Tibial artery (tissue), 4 donors: ENCODE data around the gene INPP4B.

Source experiments
- DNase-seq, 2 donors: peaks; one replicate each; pipeline ENCODE4 v3.0.0-alpha.2; 2019
- H3K27ac ChIP-seq, 2 donors: fragments of 200-600 bp; sonication (generic) in 1 of 2; 1 replicate in 1 of 2; 2 replicates in 1 of 2; pipeline ENCODE4 v1.5.1; 2018 to 2019; ENCODE audit warnings: mild to moderate bottlenecking in 1 of 2
- H3K27me3 ChIP-seq, 2 donors: fragments of 200-600 bp; sonication (generic) in 1 of 2; one replicate each; pipeline versions ENCODE4 v1.5.1 to v1.6.0; 2016 to 2019
- H3K36me3 ChIP-seq, 3 donors: fragments of 200-600 bp; sonication (generic) in 2 of 3; one replicate each; pipeline ENCODE4 v1.5.1; 2016 to 2019; ENCODE audit warnings: mild to moderate bottlenecking in 2 of 3
- H3K4me1 ChIP-seq, 4 donors: fragments of 200-600 bp; sonication (generic) in 2 of 4; 1 replicate in 3 of 4; 2 replicates in 1 of 4; pipeline ENCODE4 v1.5.1; 2016 to 2019
- H3K4me3 ChIP-seq, 2 donors: fragments of 200-600 bp; sonication (generic) in 1 of 2; 1 replicate in 1 of 2; 2 replicates in 1 of 2; pipeline ENCODE4 v1.5.1; 2018 to 2019; ENCODE audit warnings: mild to moderate bottlenecking in 2 of 2
- H3K9me3 ChIP-seq, 3 donors: fragments of 200-600 bp; sonication (generic) in 1 of 3; one replicate each; pipeline ENCODE4 v1.5.1; 2016 to 2019
- intact Hi-C: fragments of 100-400 bp; cut with DNase I; formaldehyde crosslinking; loops from one replicate; pipeline ENCODE4 v1.15.0; 2023; ENCODE audit warnings: low total_unique reads
- TF ChIP-seq, protein P1 (sequence below), 2 experiments: fragments of 200-600 bp in 1 of 2; fragments of 450-650 bp in 1 of 2; IDR thresholded peaks; one replicate each; pipeline ENCODE4 v1.5.1; 2017 to 2019; ENCODE audit warnings: antibody characterized with exemption in 2 of 2, mild to moderate bottlenecking in 1 of 2, moderate library complexity in 1 of 2

INPP4B gene

DNA sequence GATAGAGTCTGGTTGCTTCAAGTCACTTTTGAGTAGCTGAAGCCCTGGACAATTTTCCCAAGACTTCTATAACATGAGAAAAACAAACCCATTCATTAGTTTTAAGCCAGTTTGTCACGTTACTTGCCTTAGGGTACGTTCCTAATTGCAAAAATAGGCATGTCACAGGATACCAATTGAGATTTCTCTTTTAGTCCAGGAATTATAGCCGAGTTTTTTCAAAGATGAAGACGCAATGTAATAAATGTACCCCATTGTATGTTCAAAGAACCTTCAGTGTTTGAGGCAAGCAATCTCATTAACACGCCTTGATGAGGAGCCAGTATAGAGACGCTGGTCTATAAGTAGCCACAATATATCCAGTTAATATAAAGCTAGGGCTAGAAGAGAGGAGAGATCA, 534.2 kb downstream of the INPP4B start:
- Histone ChIP-seq H3K4me3 (no peak overlapping the region), H3K27me3 (no peaks in the 10 kb centered on the region), H3K9me3 (no peaks in the 10 kb centered on the region), H3K27ac (no peak overlapping the region), H3K36me3 (no peaks in the 10 kb centered on the region), H3K4me1 (peaks cover 0 to 10% (median 0%) of the 10 kb centered on the region in 4 donors)
- intact Hi-C loops: no loop called here
- TF ChIP-seq, protein P1, sequence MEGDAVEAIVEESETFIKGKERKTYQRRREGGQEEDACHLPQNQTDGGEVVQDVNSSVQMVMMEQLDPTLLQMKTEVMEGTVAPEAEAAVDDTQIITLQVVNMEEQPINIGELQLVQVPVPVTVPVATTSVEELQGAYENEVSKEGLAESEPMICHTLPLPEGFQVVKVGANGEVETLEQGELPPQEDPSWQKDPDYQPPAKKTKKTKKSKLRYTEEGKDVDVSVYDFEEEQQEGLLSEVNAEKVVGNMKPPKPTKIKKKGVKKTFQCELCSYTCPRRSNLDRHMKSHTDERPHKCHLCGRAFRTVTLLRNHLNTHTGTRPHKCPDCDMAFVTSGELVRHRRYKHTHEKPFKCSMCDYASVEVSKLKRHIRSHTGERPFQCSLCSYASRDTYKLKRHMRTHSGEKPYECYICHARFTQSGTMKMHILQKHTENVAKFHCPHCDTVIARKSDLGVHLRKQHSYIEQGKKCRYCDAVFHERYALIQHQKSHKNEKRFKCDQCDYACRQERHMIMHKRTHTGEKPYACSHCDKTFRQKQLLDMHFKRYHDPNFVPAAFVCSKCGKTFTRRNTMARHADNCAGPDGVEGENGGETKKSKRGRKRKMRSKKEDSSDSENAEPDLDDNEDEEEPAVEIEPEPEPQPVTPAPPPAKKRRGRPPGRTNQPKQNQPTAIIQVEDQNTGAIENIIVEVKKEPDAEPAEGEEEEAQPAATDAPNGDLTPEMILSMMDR (IDR thresholded peaks at IDR 0.05): no peak
- no peak for DNase-seq

DNA sequence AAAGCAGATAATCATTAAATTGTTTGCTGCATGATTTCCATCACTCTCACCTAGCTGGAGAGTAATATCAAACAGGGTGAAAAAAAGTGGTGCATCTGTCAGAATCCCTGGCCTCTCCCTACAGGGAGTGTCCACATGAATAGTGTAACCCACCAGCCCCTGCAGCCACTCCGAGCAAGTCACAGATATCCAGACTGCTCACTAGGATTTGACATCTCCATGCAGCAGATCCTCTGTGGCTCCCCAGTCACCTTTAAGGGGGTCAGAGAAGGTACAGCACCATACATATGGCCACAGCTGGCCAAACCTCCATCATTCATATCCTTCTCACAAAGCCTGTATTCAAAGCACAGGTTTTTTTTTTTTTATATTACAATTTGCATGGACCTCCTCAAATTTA, 536.3 kb downstream of the INPP4B start:
- Histone ChIP-seq H3K36me3 (no peaks in the 10 kb centered on the region), H3K9me3 (no peaks in the 10 kb centered on the region), H3K27ac (no peak overlapping the region), H3K27me3 (no peaks in the 10 kb centered on the region), H3K4me1 (peaks cover 0 to 24% (median 0%) of the 10 kb centered on the region in 4 donors), H3K4me3 (no peak overlapping the region)
- DNase-seq: no peak
- intact Hi-C loops: no loop called here
- TF ChIP-seq, protein P1 (IDR thresholded peaks at IDR 0.05): no peak

DNA sequence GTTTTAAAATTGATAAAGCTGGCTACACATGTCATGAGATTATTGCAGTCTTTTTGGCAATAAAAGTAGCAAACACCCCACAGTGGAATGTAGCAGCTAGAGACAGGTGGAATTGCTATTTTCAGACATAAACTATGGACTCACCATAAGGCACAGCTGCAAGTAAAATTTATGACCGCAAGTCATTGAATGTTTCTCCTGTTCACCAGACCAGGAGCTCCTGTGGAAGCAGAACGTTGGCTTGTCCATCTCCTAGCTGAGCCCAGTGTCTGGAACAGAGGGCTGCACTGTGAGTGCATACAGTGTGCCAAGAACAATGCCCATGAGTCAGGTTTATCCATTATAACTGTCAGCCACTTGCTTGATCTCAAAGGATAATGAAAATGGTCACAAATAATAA, 538.2 kb downstream of the INPP4B start:
- peaks cover 0 to 24% (median 0%) of the 10 kb centered on the region in 4 donors for H3K4me1 ChIP-seq
- H3K36me3 ChIP-seq: no peaks in the 10 kb centered on the region
- no peak overlapping the region for H3K4me3 ChIP-seq
- no peak for DNase-seq
- TF ChIP-seq, protein P1 (IDR thresholded peaks at IDR 0.05): no peak
- H3K27ac ChIP-seq: no peak overlapping the region
- no peaks in the 10 kb centered on the region for H3K9me3 ChIP-seq
- no peaks in the 10 kb centered on the region for H3K27me3 ChIP-seq
- intact Hi-C loops: no loop called here

DNA sequence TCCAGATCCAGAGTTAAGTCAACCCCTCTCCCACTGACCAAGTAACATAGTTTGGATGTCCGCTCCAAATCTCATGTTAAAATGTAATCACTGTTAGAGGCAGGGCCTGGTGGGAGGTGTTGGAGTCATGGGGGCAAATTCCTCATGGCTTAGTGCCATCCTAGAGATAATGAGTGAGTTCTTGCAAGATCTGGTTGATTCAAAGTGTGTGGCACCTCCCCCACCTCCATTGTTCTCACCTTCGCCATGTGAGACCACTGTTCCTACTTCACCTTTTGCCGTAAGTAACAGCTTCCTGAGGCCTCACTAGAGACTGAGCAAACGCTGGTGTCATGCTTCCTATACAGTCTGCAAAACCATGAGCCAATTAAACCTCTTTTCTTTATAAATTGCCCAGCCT, 548.8 kb downstream of the INPP4B start:
- Histone ChIP-seq H3K9me3 (no peaks in the 10 kb centered on the region), H3K36me3 (no peaks in the 10 kb centered on the region), H3K27ac (no peak overlapping the region), H3K27me3 (no peaks in the 10 kb centered on the region), H3K4me3 (no peak overlapping the region), H3K4me1 (peaks cover 0 to 6% (median 0%) of the 10 kb centered on the region in 4 donors)
- no peak for DNase-seq
- intact Hi-C loops: no loop called here
- TF ChIP-seq, protein P1 (IDR thresholded peaks at IDR 0.05): no peak

DNA sequence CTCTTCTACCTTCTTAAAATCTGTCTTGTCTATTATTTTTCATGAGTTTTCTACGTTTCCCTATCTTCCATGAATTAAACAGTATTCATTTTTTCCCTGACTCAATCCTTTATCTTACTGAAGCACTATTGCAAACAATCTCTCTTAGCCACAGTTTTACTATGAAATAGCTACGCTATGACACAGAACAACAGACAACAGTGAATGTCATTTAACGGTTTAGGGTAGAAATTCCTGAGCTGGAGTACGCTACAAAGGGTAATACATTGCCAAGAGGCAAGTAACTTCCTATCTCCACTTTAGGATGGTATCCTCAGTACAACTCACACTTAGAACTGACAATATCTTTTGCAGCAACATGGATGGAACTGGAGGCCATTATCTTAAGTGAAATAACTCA, 552.6 kb downstream of the INPP4B start:
- no peaks in the 10 kb centered on the region for H3K9me3 ChIP-seq
- H3K27me3 ChIP-seq: no peaks in the 10 kb centered on the region
- H3K27ac ChIP-seq: no peak overlapping the region
- H3K36me3 ChIP-seq: no peaks in the 10 kb centered on the region
- intact Hi-C loops: no loop called here
- TF ChIP-seq, protein P1 (IDR thresholded peaks at IDR 0.05): no peak
- peaks cover 0 to 9% (median 0%) of the 10 kb centered on the region in 4 donors for H3K4me1 ChIP-seq
- no peak for DNase-seq
- no peak overlapping the region for H3K4me3 ChIP-seq

DNA sequence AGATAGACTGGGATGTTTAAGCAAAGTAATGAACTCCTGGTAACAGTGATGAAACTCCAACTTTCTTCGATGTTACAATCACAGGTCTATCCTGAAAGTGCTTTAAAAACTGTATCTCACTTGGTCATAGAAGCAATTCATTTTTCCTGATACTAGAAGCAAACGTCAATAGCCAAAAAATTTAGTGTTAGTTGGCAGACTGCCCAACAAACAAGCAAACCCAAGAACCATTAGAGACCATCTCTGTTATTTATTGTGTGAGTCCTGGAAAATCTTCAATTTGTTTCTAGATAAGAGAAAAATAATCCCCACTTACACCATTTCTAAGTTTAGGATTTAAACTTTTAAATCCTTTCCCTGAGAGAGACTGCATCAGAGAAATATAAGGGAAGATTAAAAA, 553.9 kb downstream of the INPP4B start:
- DNase-seq: no peak
- H3K9me3 ChIP-seq: no peaks in the 10 kb centered on the region
- H3K27ac ChIP-seq: no peak overlapping the region
- no peak overlapping the region for H3K4me3 ChIP-seq
- TF ChIP-seq, protein P1 (IDR thresholded peaks at IDR 0.05): no peak
- no peaks in the 10 kb centered on the region for H3K36me3 ChIP-seq
- intact Hi-C loops: no loop called here
- no peaks in the 10 kb centered on the region for H3K27me3 ChIP-seq
- peaks cover 0 to 9% (median 0%) of the 10 kb centered on the region in 4 donors for H3K4me1 ChIP-seq
